CD4-positive, alpha-beta T cell treated with Interleukin-17A for 1 hour (primary cell): ENCODE measurements around the gene ITGB7.
"Not testable (repeated sequence)": the region's sequence is repeated elsewhere in the genome, so short reads cannot be mapped to it uniquely, and the experiment has no call there.

Experiments
- DNase-seq: peaks from one replicate; pipeline ENCODE4 v3.0.0-alpha.2; 2020

ITGB7 gene

GRCh38 chr12:53195516-53196420, 11.3 kb downstream of the ITGB7 start:
- no peak for DNase-seq

- DNase-seq: no peak
These were observed 12.1 kb downstream of the ITGB7 start for GRCh38 chr12:53194973-53195372.

- no peak for DNase-seq
These were observed 12.9 kb downstream of the ITGB7 start for GRCh38 chr12:53193985-53194716.

DNA sequence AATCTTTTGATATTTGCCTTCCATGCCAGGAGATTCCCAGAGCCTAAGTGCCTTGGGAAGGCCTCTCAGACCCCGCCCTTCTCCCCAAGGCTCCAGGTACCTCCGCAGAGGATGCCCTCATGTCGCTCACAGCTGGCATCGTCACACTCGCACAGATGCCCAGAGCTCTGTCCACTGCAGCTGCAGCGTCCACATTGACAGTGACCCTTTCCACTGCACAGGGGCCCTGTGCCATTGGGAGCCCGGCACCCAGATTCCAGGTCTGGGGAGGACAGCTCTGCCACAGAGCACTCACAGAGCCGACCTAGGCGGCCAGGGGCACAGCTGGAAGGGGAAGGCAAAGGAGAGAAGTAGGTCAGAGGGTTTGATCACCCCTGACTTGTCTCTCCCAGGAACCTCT, 14.0 kb downstream of the ITGB7 start:
- DNase-seq: no peak

DNA sequence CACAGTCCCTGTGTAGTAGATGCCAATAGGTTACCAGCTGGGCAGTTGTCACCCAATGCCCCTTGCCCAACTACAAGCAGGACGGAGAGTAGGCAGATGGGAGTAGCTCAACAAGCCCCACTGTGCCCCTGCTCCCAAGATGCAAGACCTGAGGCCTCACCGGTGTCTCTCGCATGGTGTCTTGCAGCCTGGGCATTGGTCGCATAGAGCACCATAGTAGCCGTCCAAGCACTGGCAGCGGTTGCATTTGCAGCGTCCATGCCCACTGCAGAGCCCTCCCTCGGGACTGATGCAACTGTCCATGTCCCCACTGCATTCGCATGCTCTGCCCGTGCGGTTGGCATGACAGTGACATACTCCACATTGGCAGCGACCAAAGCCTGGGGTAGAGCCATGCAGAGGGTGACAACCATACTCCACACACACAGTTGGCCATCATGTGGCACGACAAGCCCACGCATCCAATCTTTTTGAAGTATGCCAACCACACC, 14.5 kb downstream of the ITGB7 start:
- DNase-seq: no peak

DNA sequence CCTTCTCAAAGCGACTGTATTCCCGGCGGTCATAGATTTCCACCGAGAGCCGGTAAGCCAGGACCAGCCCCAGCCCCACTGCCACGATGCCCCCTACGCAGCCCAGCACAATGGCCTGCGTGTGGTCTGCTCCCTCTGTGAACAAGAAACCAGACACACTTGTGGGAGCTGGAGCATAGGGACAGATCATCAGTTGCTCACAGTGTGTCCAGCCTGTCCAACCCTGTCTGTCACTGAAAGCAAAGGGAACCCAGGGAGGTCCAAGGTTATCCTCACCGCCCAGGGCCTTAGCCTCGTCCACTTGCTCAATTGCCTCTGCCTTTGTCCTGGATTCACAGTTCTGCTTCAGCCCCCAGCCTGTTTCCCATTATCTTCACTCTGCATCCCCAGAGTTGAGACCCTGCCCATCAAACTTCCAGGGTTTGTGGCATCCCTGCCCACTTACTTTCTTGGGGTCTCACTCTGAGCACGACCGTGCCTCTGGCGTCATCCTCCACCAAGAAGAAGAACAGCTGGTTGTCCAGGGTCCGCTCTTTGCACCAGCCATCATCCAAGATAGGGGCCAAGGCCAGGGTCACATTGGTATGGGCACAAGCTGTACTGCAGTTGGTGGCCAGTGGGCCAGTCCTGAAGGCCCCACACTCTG, 15.0 kb downstream of the ITGB7 start:
- no peak for DNase-seq

DNA sequence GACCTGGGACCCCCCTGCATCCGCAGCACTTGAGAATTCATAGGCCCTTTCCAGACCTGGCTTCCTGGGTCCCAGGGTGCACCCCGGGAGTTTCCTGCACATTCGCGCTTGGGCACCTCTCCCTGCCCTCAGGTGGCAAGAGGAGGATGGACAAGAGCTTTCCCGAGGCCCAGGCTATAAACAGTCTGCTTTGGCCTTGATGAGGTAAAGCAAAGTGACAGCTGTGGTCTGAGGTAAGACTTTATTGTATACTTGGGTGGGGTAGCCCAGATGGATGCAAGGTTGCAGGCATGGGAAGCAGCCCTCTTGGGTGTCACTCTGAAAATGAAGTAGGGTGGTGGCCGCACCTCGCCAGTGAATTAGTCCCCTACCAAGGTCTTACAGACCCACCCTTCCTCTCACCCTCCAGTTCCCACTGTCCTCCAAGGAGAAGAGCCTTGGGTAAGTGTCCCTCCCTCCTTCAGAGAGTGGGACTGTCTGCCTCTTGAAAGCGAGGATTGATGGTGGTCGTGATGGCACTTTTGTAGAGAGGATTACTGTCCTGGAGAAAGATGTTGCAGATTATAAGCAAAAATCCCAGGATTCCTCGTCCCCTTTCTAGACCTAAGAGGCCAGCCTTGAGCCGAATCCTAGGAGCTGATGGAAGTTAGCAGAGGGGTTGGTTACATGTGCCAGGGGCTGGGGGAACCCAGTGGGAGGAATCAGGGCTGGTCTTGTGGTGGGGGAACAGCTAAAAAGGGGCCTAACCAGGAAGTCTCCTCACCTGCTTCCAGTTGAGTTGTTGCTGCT, 15.8 kb downstream of the ITGB7 start:
- no peak for DNase-seq

DNA sequence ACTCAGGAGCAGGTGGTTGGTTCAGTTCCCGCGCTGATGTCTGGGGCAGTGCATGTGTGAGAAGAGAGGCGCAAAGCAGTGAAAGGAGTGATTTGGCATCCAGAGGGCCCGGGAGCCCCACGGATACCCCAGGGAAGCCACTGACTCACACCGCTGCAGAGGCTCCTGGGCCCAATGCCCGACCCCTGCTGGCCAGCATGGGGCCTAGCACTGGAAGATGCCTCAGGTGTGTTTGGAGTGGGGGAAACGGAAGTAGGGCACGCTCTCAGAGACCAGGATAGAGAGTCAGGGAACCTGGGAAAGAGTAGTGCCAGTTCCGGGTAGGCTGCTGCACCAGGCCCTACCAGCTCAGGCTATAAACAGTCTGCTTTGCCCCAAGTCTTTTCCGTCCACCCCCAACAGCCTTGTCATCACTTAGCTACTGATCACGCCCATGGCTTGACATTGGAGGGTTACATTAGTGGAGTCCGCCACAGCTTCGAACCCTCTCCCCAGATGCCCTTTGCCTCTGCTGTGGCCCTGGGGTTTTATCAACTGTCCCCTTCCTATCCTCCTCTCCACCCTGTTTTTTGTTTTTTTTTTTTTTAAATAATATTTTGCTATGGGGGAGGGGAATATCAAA, 16.8 kb downstream of the ITGB7 start:
- DNase-seq: peak; percentile 53

DNA sequence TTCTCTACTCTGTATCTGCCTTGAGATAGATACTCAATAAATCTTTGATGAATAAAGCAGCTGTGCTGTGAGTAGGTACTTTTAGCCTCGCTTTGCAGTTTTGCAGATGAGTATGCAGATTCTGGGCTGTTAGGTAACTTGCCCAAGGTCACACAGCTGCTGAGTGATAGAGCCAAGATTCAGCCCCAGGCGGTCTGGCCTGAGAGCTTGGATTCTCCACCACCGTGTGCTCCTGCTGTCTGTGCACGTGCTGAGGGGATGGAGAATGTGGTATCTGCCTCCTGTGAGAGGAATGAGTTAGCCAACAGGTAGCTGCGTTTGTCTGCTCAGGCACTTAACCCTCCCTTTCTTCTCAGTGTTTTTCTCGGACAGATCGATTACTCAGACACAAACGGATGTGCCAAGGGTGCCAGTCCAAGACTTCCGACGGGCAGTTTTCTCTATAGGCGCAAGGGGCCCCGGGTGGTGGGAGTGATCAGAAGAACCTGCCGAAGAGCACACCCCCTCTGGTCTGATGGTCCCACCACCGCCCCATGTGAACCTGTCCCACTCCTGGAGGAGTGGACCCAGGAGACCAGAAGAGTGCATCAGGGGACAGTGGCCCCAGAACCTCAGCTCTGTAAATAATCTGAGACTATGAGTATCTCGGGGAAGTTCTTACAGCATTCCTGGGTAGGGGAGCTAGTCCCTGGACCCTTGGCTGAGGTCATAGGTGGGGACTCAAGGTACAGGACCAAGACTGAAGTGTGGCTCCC, 19.7 kb downstream of the ITGB7 start:
- DNase-seq: no peak

GRCh38 chr12:53186745-53187144, 20.3 kb downstream of the ITGB7 start:
- DNase-seq: no peak

GRCh38 chr12:53185582-53186153, 21.4 kb downstream of the ITGB7 start:
- DNase-seq: no peak

DNA sequence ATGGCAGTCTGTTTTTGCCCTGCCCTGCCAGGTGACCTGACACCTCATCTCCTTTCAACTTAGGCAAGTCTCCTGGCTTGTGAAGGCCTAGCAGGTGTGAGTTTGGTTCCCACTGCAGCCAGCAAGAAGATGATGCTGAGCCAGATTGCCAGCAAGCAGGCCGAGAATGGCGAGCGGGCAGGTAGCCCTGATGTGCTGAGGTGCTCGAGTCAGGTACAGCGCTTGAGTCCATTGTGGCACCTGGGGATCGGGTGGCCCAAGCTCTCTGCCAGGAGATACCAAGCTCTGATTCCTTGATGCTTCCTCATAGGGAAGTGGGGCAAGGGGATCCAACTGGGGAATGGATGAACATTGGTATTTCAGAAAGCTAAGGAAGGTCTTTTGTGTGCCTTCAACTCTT, 22.2 kb downstream of the ITGB7 start:
- DNase-seq: no peak

DNA sequence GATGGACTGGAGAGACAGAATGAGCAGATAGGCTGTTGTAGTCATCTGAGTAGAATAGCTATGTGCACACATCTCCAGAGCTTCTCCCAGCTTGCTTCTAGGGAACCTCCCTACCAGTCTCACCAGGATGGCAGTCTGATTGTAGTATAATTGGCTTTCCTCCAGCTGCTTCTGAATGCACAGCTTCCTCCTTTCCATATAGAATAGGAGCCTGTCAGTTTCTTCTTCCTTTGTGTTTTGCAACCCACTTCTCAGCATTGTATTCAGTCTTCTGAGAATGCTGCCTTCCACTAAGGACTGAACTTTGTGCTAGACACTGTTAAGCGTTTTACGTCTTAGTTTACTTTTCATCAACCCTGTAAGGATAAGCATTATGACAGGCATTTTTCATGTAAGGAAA, 24.1 kb downstream of the ITGB7 start:
- DNase-seq: no peak

DNA sequence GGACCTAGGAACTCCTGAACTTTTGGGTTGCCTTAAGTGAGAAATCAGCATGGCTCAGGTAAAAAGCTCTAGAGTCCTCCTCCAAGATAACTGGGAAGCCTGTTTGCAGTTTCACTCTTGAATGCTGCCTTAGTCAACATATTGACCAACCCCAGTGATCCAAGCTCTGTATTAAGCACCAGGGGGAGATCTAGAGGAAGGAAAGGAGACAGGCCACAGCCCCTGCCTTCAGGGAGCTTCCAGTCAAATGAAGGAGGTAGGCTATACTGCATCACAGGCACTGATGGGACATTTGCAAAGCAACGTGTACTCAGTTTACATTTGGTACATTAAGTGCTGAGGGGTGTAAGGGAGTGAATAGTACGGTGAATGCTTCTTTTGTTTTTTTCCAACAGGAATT, 25.1 kb downstream of the ITGB7 start:
- DNase-seq: no peak

DNA sequence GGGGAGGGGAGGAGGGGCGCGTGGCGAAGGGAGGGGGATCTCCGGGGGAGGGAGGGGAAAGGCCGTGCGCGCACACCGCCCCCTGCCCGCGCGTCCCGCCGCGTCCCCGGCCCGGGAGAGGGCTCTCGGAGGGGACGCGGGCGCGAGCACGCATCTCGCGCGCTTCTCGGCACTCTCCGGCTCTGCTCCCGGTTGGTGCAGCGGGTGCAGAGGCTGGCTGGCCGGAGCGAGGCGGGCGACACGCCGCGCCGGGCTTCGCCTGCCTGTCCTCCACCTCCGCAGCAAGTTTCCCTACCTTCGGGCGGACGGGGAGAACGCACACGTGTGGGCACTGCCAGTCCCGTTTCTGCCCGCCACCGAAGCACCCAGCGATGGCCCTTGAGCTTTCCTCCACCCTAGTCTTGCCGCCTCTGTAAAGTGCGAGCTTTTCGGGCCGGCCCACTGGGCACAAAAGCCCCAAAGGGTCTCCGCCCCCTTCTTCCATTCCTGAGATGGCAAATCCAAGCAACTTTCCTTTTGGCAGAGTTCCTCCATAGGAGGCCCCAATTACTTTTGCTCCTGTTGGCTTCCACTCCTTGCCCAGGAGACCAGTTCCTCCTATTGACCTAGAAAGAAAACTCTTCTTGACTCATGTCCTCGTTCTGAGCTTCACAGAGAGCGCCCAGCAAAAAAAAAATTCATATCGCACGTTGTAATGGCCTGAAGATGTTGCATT, 26.0 kb downstream of the ITGB7 start:
- no peak for DNase-seq

GRCh38 chr12:53180220-53180930, 26.7 kb downstream of the ITGB7 start, which contains the start of the genes CSAD and ZNF740:
Gene CSAD, minus strand, starts transcription at chr12:53180925. Its CDS starts 7,455 bp downstream, at chr12:53173470.
Gene ZNF740, plus strand, starts transcription at chr12:53180722. Its CDS starts 1,262 bp downstream, at chr12:53181984.
- peak; percentile 99 for DNase-seq

GRCh38 chr12:53179687-53180219, 27.3 kb downstream of the ITGB7 start:
- no peak for DNase-seq

- not testable (repeated sequence) for DNase-seq
These were observed 28.2 kb downstream of the ITGB7 start for GRCh38 chr12:53178803-53179202.

DNA sequence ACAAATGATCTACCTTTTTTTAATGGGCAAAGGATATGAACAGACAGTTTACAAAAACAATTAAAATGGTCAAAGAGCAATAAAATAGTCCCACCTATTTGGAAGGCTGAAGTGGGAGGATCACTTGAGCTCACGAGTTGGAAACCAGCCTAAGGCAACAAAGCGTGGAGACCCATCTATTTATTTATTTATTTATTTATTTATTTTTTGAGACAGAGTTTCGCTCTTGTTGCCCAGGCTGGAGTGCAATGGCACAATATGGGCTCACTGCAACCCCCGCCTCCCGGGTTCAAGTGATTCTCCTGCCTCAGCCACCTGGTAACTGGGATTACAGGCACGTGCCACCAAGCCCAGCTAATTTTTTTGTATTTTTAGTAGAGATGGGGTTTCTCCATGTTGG, 29.6 kb downstream of the ITGB7 start:
- DNase-seq: not testable (repeated sequence)
